Prostate gland (tissue), 2 donors: ENCODE measurements around the gene APCDD1L. TPM values are rescaled to one million over a fixed set of nuclear protein-coding genes. Genes with fewer than 3 reads are reported as not detected.
"Not testable (repeated sequence)": the region's sequence is repeated elsewhere in the genome, so short reads cannot be mapped to it uniquely, and the experiment has no call there.

ENCODE experiments used
- DNase-seq: peaks from one replicate; pipeline ENCODE4 v3.0.0-alpha.2; 2019; ENCODE audit warnings: low spot score
- H3K27ac ChIP-seq, 2 donors: fragments of 200-600 bp; sonication (generic); 2 replicates each; pipeline ENCODE4 v1.5.1; 2017 to 2019
- H3K27me3 ChIP-seq: fragments of 200-600 bp; sonication (generic); replicated peaks from 2 replicates; pipeline ENCODE4 v1.5.1; 2019; ENCODE audit not compliant: insufficient read depth
- H3K36me3 ChIP-seq, 2 donors: fragments of 200-600 bp; sonication (generic); 1 replicate in 1 of 2; 2 replicates in 1 of 2; pipeline versions ENCODE4 v1.5.1 to v1.8.1; 2017 to 2019
- H3K4me1 ChIP-seq: fragments of 200-600 bp; sonication (generic); replicated peaks from 2 replicates; pipeline ENCODE4 v1.5.1; 2019
- H3K4me3 ChIP-seq, 2 donors: fragments of 200-600 bp; sonication (generic); 2 replicates each; pipeline ENCODE4 v1.5.1; 2017 to 2019
- H3K9me3 ChIP-seq: fragments of 200-600 bp; sonication (generic); 2 replicates; pipeline ENCODE4 v1.5.1; 2017
- CTCF ChIP-seq, 4 experiments: fragments of 200-600 bp in 2 of 4; fragments of 450-650 bp in 2 of 4; sonication (generic) in 2 of 4; IDR thresholded peaks; 1 replicate in 3 of 4; 2 replicates in 1 of 4; pipeline ENCODE4 v1.5.1; 2016 to 2019; ENCODE audit warnings: antibody characterized with exemption in 4 of 4, mild to moderate bottlenecking in 2 of 4, moderate library complexity in 2 of 4
- POLR2A ChIP-seq: fragments of 450-650 bp; IDR thresholded peaks from one replicate; pipeline ENCODE4 v1.6.1; 2016; ENCODE audit warnings: antibody characterized with exemption, mild to moderate bottlenecking
- POLR2AphosphoS5 ChIP-seq: sonication (generic); formaldehyde crosslinking; IDR thresholded peaks from one replicate; pipeline ENCODE4 v1.6.1; 2017; ENCODE audit warnings: antibody characterized with exemption
- WGBS: methylation state at CpG from one replicate; pipeline ENCODE4 v1.1.5; 2018; 5-methylcytosine and 5-hydroxymethylcytosine counted together
- intact Hi-C: fragments of 100-400 bp; cut with DNase I; formaldehyde crosslinking; loops from one replicate; pipeline ENCODE4 v1.14.2; 2022
- total RNA-seq, 2 donors: library from RNA; depleted of rRNA; stranded (reverse); fragments of >200 nt; gene quantifications; one replicate each; pipeline ENCODE4 v1.1.0, GENCODE V29; 2016

The APCDD1L gene
- total RNA-seq, 2 donors from 2014 or later = 0.23 to 0.46 TPM

- Histone ChIP-seq H3K4me3 (no peak overlapping the region), H3K9me3 (no peaks in the 10 kb centered on the region), H3K27ac (no peak overlapping the region), H3K27me3 (no peaks in the 10 kb centered on the region), H3K36me3 (no peaks in the 10 kb centered on the region), H3K4me1 (peaks cover 2% of the 10 kb centered on the region)
- intact Hi-C loops = no loop called here
- no peak for TF ChIP-seq POLR2AphosphoS5
- no peak for TF ChIP-seq POLR2A
- TF ChIP-seq CTCF (IDR thresholded peaks at IDR 0.05) = no peak
- no peak for DNase-seq
- WGBS = 100% methylated on average over 2 of the region's 2 CpGs
These were observed 84.1 kb downstream of the APCDD1L start for GRCh38 chr20:58431134-58431533.

GRCh38 chr20:58429303-58429702, 85.9 kb downstream of the APCDD1L start:
- no peak overlapping the region for H3K27ac ChIP-seq
- WGBS = 97% methylated on average over 7 of the region's 7 CpGs
- DNase-seq = no peak
- no peak overlapping the region for H3K4me3 ChIP-seq
- H3K9me3 ChIP-seq = no peaks in the 10 kb centered on the region
- H3K27me3 ChIP-seq = no peaks in the 10 kb centered on the region
- H3K36me3 ChIP-seq = no peaks in the 10 kb centered on the region
- intact Hi-C loops = no loop called here
- peaks cover 2% of the 10 kb centered on the region for H3K4me1 ChIP-seq
- TF ChIP-seq CTCF (IDR thresholded peaks at IDR 0.05) = no peak
- TF ChIP-seq POLR2AphosphoS5 = no peak
- no peak for TF ChIP-seq POLR2A

- TF ChIP-seq CTCF (IDR thresholded peaks at IDR 0.05) (no peak), POLR2AphosphoS5 (no peak), POLR2A (no peak)
- no peaks in the 10 kb centered on the region for H3K36me3 ChIP-seq
- DNase-seq = no peak
- H3K27ac ChIP-seq = no peak overlapping the region
- no peaks in the 10 kb centered on the region for H3K27me3 ChIP-seq
- H3K4me1 ChIP-seq = peaks cover 1% of the 10 kb centered on the region
- 96% methylated on average over 2 of the region's 2 CpGs for WGBS
- H3K9me3 ChIP-seq = no peaks in the 10 kb centered on the region
- no peak overlapping the region for H3K4me3 ChIP-seq
- intact Hi-C loops = no loop called here
These were observed 86.8 kb downstream of the APCDD1L start for GRCh38 chr20:58428364-58428763.

DNA sequence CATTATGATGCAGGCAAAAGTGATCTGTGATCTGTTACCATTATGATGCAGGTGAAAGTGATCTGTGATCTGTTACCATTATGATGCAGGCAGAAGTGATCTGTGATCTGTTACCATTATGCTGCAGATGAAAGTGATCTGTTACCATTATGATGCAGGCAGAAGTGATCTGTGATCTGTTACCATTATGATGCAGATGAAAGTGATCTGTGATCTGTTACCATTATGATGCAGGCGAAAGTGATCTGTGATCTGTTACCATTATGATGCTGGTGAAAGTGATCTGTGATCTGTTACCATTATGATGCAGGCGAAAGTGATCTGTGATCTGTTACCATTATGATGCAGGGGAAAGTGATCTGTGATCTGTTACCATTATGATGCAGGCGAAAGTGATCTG, 87.6 kb downstream of the APCDD1L start:
- H3K27me3 ChIP-seq, H3K9me3 ChIP-seq, H3K4me1 ChIP-seq, H3K4me3 ChIP-seq, H3K36me3 ChIP-seq, DNase-seq, intact Hi-C loops, H3K27ac ChIP-seq: not testable (repeated sequence)
- 87% methylated on average over 3 of the region's 3 CpGs for WGBS

DNA sequence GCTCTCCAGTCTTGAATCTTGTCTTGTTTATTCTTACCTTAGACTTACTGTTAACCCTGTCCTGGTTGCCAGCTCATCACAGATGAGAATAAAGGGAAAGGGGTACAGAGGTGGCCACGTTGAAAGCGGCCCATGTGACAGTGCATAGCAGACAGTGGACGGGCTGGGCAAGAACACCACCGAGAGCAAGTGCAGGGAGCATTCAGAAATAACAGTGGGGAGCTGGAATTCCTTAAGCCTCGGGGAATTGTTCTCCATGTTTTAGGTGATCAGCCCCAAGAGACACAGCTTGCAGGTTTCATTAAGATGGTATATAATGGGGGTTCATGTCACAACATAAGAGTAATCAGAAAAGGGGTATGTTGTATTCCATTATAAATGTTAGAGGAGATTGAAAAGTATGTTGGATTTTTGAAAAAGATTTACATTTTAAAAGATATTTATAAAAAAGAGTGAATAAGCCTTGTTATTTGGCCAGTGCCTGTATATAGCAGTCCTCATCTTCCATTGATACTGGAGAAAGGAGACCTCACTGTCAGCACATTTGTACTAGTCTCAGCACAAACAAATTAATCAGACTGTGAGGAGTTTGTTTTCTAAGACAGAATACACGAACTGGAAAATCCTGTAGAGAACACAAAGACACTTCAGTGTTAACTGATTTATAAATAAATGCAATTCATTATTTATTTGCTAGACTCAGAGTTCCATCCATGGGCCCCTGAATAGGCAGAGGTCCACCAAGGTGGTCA, 90.8 kb downstream of the APCDD1L start:
- WGBS = 68% methylated on average over 6 of the region's 6 CpGs
- no peaks in the 10 kb centered on the region for H3K9me3 ChIP-seq
- no peak for DNase-seq
- H3K4me1 ChIP-seq = no peaks in the 10 kb centered on the region
- TF ChIP-seq POLR2AphosphoS5 (no peak), CTCF (IDR thresholded peaks at IDR 0.05) (no peak), POLR2A (no peak)
- no peaks in the 10 kb centered on the region for H3K27me3 ChIP-seq
- H3K36me3 ChIP-seq = no peaks in the 10 kb centered on the region
- intact Hi-C loops = no loop called here
- no peak overlapping the region for H3K27ac ChIP-seq
- no peak overlapping the region for H3K4me3 ChIP-seq
